H9 (cell line): ENCODE data around the gene B4GALT3. TPM values are rescaled to one million over a fixed set of nuclear protein-coding genes. Genes with fewer than 3 reads are reported as not detected.

ENCODE experiments used
- DNase-seq: peaks from one replicate; pipeline ENCODE4 v3.0.0-alpha.2; 2017
- H2AFZ ChIP-seq: one replicate; pipeline ENCODE4 v1.6.1; 2013; ENCODE audit warnings: mild to moderate bottlenecking, low read length, control low read depth, moderate library complexity
- H2AK5ac ChIP-seq: 2 replicates; pipeline ENCODE4 v1.6.1; 2013; ENCODE audit warnings: low read length, control low read depth, mixed read lengths; ENCODE audit not compliant: insufficient read length
- H2BK120ac ChIP-seq: one replicate; pipeline ENCODE4 v1.6.1; 2013; ENCODE audit warnings: low read depth, mild to moderate bottlenecking, low read length, control low read depth, inconsistent platforms; ENCODE audit not compliant: poor library complexity, severe bottlenecking
- H2BK12ac ChIP-seq: 2 replicates; pipeline ENCODE4 v1.6.1; 2013; ENCODE audit warnings: low read length, control low read depth, mixed read lengths, low read depth; ENCODE audit not compliant: insufficient read length
- H2BK15ac ChIP-seq: 2 replicates; pipeline ENCODE4 v1.6.1; 2013; ENCODE audit warnings: low read depth, low read length, control low read depth
- H2BK20ac ChIP-seq: one replicate; pipeline ENCODE4 v1.6.1; 2013; ENCODE audit warnings: low read depth, mild to moderate bottlenecking, low read length, control low read depth, inconsistent platforms; ENCODE audit not compliant: poor library complexity, severe bottlenecking
- H2BK5ac ChIP-seq: 2 replicates; pipeline ENCODE4 v1.6.1; 2013; ENCODE audit warnings: low read length, control low read depth, mixed read lengths; ENCODE audit not compliant: insufficient read length
- H3K14ac ChIP-seq: 2 replicates; pipeline ENCODE4 v1.6.1; 2013; ENCODE audit warnings: low read length, control low read depth; ENCODE audit not compliant: insufficient read depth
- H3K18ac ChIP-seq: 2 replicates; pipeline ENCODE4 v1.6.1; 2013; ENCODE audit warnings: low read depth, mild to moderate bottlenecking, mixed read lengths, low read length, control low read depth; ENCODE audit not compliant: insufficient read length
- H3K23ac ChIP-seq: 2 replicates; pipeline ENCODE4 v1.6.1; 2013; ENCODE audit warnings: low read length, control low read depth, mixed read lengths, low read depth; ENCODE audit not compliant: insufficient read length
- H3K23me2 ChIP-seq: 2 replicates; pipeline ENCODE4 v1.6.1; 2013; ENCODE audit warnings: low read depth, mild to moderate bottlenecking, mixed read lengths, low read length, control low read depth; ENCODE audit not compliant: insufficient read length, poor library complexity, severe bottlenecking
- H3K27ac ChIP-seq: 2 replicates; pipeline ENCODE4 v1.5.1; 2013; ENCODE audit warnings: low read length, control low read depth, mixed read lengths, low read depth; ENCODE audit not compliant: insufficient read length
- H3K27me3 ChIP-seq: 2 replicates; pipeline ENCODE4 v1.6.1; 2013; ENCODE audit warnings: low read length, control low read depth, inconsistent platforms; ENCODE audit not compliant: insufficient read depth
- H3K4ac ChIP-seq: 2 replicates; pipeline ENCODE4 v1.6.1; 2013; ENCODE audit warnings: low read depth, mild to moderate bottlenecking, control low read depth, inconsistent platforms, low read length, moderate library complexity
- H3K4me1 ChIP-seq: 2 replicates; pipeline ENCODE4 v1.6.1; 2013; ENCODE audit warnings: low read length, control low read depth, inconsistent platforms; ENCODE audit not compliant: insufficient read depth
- H3K4me2 ChIP-seq: 2 replicates; pipeline ENCODE4 v1.6.1; 2013; ENCODE audit warnings: low read length, control low read depth, mixed read lengths; ENCODE audit not compliant: insufficient read length, insufficient read depth
- H3K56ac ChIP-seq: 2 replicates; pipeline ENCODE4 v1.6.1; 2013; ENCODE audit warnings: low read depth, mild to moderate bottlenecking, mixed read lengths, low read length, control low read depth; ENCODE audit not compliant: insufficient read length
- H3K79me1 ChIP-seq: 2 replicates; pipeline ENCODE4 v1.6.1; 2013; ENCODE audit warnings: low read depth, mild to moderate bottlenecking, moderate library complexity, low read length, control low read depth, inconsistent platforms; ENCODE audit not compliant: insufficient read depth, poor library complexity, severe bottlenecking
- H3K79me2 ChIP-seq: 2 replicates; pipeline ENCODE4 v1.6.1; 2013; ENCODE audit warnings: low read length, control low read depth, inconsistent platforms; ENCODE audit not compliant: insufficient read depth
- H3K9ac ChIP-seq: 2 replicates; pipeline ENCODE4 v1.6.1; 2013; ENCODE audit warnings: low read length, control low read depth, mixed read lengths; ENCODE audit not compliant: insufficient read length; ENCODE audit errors: extremely low read depth
- H3K9me3 ChIP-seq: one replicate; pipeline ENCODE4 v1.6.1; 2013; ENCODE audit warnings: low read depth, low read length, inconsistent platforms; ENCODE audit not compliant: control insufficient read depth
- H3T11ph ChIP-seq: one replicate; pipeline ENCODE4 v1.6.1; 2013; ENCODE audit warnings: mild to moderate bottlenecking, low read length, control low read depth, inconsistent platforms
- H4K20me1 ChIP-seq: one replicate; pipeline ENCODE4 v1.6.1; 2013; ENCODE audit not compliant: control insufficient read depth, insufficient read length, insufficient read depth
- H4K5ac ChIP-seq: 2 replicates; pipeline ENCODE4 v1.6.1; 2013; ENCODE audit warnings: low read depth, mild to moderate bottlenecking, mixed read lengths, low read length, control low read depth; ENCODE audit not compliant: insufficient read length
- H4K8ac ChIP-seq: replicated peaks from 2 replicates; pipeline ENCODE4 v1.6.1; 2013; ENCODE audit warnings: low read length, control low read depth, mixed read lengths, low read depth; ENCODE audit not compliant: insufficient read length
- H4K91ac ChIP-seq: 2 replicates; pipeline ENCODE4 v1.6.1; 2013; ENCODE audit warnings: low read depth, mild to moderate bottlenecking, moderate library complexity, mixed read lengths, low read length, control low read depth; ENCODE audit not compliant: insufficient read length
- H3K27ac Mint-ChIP-seq, 3 experiments: 2 replicates in 2 of 3; 3 replicates in 1 of 3; pipeline ENCODE4 v1.8.0; 2020 to 2021; ENCODE audit warnings: mixed read lengths in 3 of 3, mild to moderate bottlenecking in 1 of 3, moderate library complexity in 1 of 3
- H3K27me3 Mint-ChIP-seq: 2 replicates; pipeline ENCODE4 v1.8.0; 2021; ENCODE audit warnings: low read depth, mild to moderate bottlenecking, moderate library complexity, mixed read lengths
- H3K36me3 Mint-ChIP-seq, 3 experiments: 2 replicates in 2 of 3; 3 replicates in 1 of 3; pipeline ENCODE4 v1.8.0; 2020 to 2021; ENCODE audit warnings: low read depth in 3 of 3, mixed read lengths in 3 of 3; ENCODE audit not compliant: insufficient read depth in 1 of 3
- H3K4me1 Mint-ChIP-seq, 2 experiments: 2 replicates each; pipeline ENCODE4 v1.8.0; 2020; ENCODE audit warnings: mixed read lengths in 2 of 2
- H3K4me3 Mint-ChIP-seq, 2 experiments: 2 replicates in 1 of 2; 3 replicates in 1 of 2; pipeline ENCODE4 v1.8.0; 2020 to 2021; ENCODE audit warnings: mild to moderate bottlenecking in 2 of 2, mixed read lengths in 2 of 2, moderate library complexity in 1 of 2
- H3K9me3 Mint-ChIP-seq, 2 experiments: 2 replicates in 1 of 2; 3 replicates in 1 of 2; pipeline ENCODE4 v1.8.0; 2020; ENCODE audit warnings: mild to moderate bottlenecking in 2 of 2, mixed read lengths in 2 of 2, moderate library complexity in 1 of 2
- WGBS: extraction: QIAGEN DNeasy Blood & Tissue Kit; methylation state at CpG from one replicate; pipeline ENCODE4 v1.1.7; 2013; ENCODE audit warnings: missing lambda C conversion rate, low lambda C conversion rate, mixed read lengths; ENCODE audit not compliant: insufficient read length; ENCODE audit errors: extremely low coverage; 5-methylcytosine and 5-hydroxymethylcytosine counted together
- total RNA-seq: library from RNA; stranded (reverse); gene quantifications from 2 replicates; pipeline ENCODE4 v1.2.1, GENCODE V29; 2021
- TF ChIP-seq, protein P1 (sequence below): fragments of 200-600 bp; sonication (generic); conservative IDR thresholded peaks from 3 replicates; pipeline ENCODE4 v1.8.0; 2021; ENCODE audit warnings: antibody characterized with exemption, mild to moderate bottlenecking

Gene B4GALT3
- total RNA-seq, 1 experiment from 2014 or later = 31.8 TPM

DNA sequence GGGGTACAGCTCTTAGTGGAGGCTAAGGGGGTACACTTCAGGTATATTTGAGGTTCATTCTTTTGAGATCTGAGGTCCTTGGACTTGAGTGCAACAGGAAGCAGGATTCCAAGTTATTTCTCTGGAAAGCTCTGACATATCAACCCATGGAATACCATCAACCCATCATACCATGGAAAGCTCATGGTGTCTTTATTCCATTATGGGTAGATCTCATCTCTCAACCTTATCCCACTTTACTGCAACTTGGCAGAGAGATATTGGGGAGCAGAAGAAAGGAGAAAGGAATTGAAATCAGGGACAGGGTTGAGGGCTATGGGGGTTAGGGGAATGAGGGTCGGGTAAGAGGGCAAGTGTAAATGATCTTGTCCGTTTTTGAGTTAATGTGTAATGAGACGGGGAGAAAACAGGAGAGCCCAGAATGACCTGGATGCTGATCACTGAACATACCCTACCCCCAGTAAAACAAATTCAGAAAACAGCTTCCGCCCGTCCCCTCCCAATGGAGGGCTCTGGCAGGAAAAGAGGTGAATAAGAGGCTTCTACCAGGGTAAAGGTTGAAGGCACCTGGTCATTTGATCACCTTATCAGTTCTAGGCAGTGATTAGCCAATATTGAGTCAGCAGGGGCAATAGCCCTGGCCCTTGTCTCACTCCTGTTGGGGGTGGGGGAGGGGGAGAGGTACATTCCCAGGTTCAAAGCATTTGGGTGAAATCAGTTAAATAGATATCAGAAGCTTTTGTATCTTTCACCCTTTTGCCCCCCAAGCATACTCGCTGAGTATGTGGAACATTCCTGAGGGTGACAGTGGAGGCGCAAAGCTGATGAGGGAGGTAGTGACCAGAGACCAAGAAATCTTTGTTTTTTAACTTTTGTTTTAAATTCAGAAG, 46.7 kb upstream of the B4GALT3 start:
- Histone ChIP-seq H3K23ac (no peak overlapping the region), H2AK5ac (no peak overlapping the region), H3K4me2 (no peak overlapping the region), H3K18ac (no peak overlapping the region), H2BK5ac (no peak overlapping the region), H3K9ac (no peak overlapping the region), H4K8ac (no peak overlapping the region), H2AFZ (no peak overlapping the region), H3K23me2 (no peaks in the 10 kb centered on the region), H3K79me2 (no peaks in the 10 kb centered on the region), H4K5ac (no peak overlapping the region), H3K56ac (no peak overlapping the region), H3K9me3 (no peaks in the 10 kb centered on the region), H3K14ac (no peak overlapping the region), H4K20me1 (no peaks in the 10 kb centered on the region), H3K4me1 (peaks cover 8% of the 10 kb centered on the region; the same call in 1 of the 2 replicates), H3K27ac (no peak overlapping the region), H3T11ph (no peak overlapping the region), H2BK120ac (no peak overlapping the region), H3K27me3 (no peaks in the 10 kb centered on the region), H2BK20ac (no peak overlapping the region), H3K79me1 (no peaks in the 10 kb centered on the region), H2BK15ac (no peak overlapping the region), H4K91ac (no peak overlapping the region), H3K4ac (no peak overlapping the region), H2BK12ac (no peak overlapping the region)
- H3K9me3 Mint-ChIP-seq = no peaks in the 10 kb centered on the region
- H3K4me1 Mint-ChIP-seq = peaks cover 23 to 43% of the 10 kb centered on the region in 2 experiments
- TF ChIP-seq, protein P1, sequence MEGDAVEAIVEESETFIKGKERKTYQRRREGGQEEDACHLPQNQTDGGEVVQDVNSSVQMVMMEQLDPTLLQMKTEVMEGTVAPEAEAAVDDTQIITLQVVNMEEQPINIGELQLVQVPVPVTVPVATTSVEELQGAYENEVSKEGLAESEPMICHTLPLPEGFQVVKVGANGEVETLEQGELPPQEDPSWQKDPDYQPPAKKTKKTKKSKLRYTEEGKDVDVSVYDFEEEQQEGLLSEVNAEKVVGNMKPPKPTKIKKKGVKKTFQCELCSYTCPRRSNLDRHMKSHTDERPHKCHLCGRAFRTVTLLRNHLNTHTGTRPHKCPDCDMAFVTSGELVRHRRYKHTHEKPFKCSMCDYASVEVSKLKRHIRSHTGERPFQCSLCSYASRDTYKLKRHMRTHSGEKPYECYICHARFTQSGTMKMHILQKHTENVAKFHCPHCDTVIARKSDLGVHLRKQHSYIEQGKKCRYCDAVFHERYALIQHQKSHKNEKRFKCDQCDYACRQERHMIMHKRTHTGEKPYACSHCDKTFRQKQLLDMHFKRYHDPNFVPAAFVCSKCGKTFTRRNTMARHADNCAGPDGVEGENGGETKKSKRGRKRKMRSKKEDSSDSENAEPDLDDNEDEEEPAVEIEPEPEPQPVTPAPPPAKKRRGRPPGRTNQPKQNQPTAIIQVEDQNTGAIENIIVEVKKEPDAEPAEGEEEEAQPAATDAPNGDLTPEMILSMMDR = no peak
- 100% methylated on average over 1 of the region's 7 CpGs for WGBS
- no peak for DNase-seq
- H3K27me3 Mint-ChIP-seq = no peaks in the 10 kb centered on the region
- peaks cover 7 to 16% (median 13%) of the 10 kb centered on the region in 3 experiments; a peak in 6 of 7 replicates for H3K36me3 Mint-ChIP-seq
- H3K4me3 Mint-ChIP-seq = no peak overlapping the region
- H3K27ac Mint-ChIP-seq = no peak overlapping the region
